HL-60 (cell line): ENCODE data around the gene ITGAV.

Experiments used
- DNase-seq, 2 experiments: peaks; one replicate each; pipeline ENCODE4 v3.0.0-alpha.2; 2010 to 2020; ENCODE audit warnings: low read depth in 1 of 2, low spot score in 1 of 2
- H3K27ac ChIP-seq: fragments of 250-450 bp; sonication (Bioruptor Pico); replicated peaks from 2 replicates; pipeline ENCODE4 v1.5.1; 2020; ENCODE audit warnings: mild to moderate bottlenecking, moderate library complexity
- H3K27me3 ChIP-seq: fragments of 250-450 bp; sonication (Bioruptor Pico); 2 replicates; pipeline ENCODE4 v1.5.1; 2021; ENCODE audit warnings: mild to moderate bottlenecking, moderate library complexity; ENCODE audit not compliant: insufficient read depth, poor library complexity, severe bottlenecking
- H3K4me3 ChIP-seq: replicated peaks from 2 replicates; pipeline ENCODE4 v1.5.1; 2011; ENCODE audit warnings: mild to moderate bottlenecking, control low read depth, low read length; ENCODE audit not compliant: insufficient read depth
- CTCF ChIP-seq: IDR thresholded peaks from one replicate; pipeline ENCODE4 v1.5.1; 2011; ENCODE audit warnings: low read length, control low read depth, inconsistent platforms; ENCODE audit not compliant: insufficient read depth
- GABPA ChIP-seq: IDR thresholded peaks from 2 replicates; pipeline ENCODE4 v1.6.1; 2012; ENCODE audit warnings: low read depth
- POLR2AphosphoS5 ChIP-seq: IDR thresholded peaks from 2 replicates; pipeline ENCODE4 v1.6.1; 2012; ENCODE audit warnings: low read depth
- REST ChIP-seq: IDR thresholded peaks from 2 replicates; pipeline ENCODE4 v1.6.1; 2012; ENCODE audit warnings: low read depth; ENCODE audit not compliant: insufficient replicate concordance
- SPI1 ChIP-seq: IDR thresholded peaks from 2 replicates; pipeline ENCODE4 v1.6.1; 2012; ENCODE audit warnings: low read depth, mild to moderate bottlenecking, borderline replicate concordance

ITGAV gene

GRCh38 chr2:186593523-186593922 is 3.7 kb downstream of the ITGAV start:
- no peak for DNase-seq
- no peak for TF ChIP-seq CTCF
- TF ChIP-seq SPI1: no peak
- TF ChIP-seq REST: no peak
- TF ChIP-seq POLR2AphosphoS5: no peak
- TF ChIP-seq GABPA: no peak
- Histone ChIP-seq H3K27ac (no peak overlapping the region), H3K27me3 (no peaks in the 10 kb centered on the region), H3K4me3 (no peak overlapping the region)

- H3K27me3 ChIP-seq: no peaks in the 10 kb centered on the region
- TF ChIP-seq SPI1 (no peak), GABPA (no peak), CTCF (no peak), REST (no peak), POLR2AphosphoS5 (no peak)
- H3K4me3 ChIP-seq: no peak overlapping the region
- H3K27ac ChIP-seq: no peak overlapping the region
- no peak for DNase-seq
Measured at GRCh38 chr2:186594001-186594722, 4.3 kb downstream of the ITGAV start.

GRCh38 chr2:186595219-186595618 is 5.4 kb downstream of the ITGAV start:
- Histone ChIP-seq H3K27ac (no peak overlapping the region), H3K27me3 (no peaks in the 10 kb centered on the region), H3K4me3 (no peak overlapping the region)
- no peak for TF ChIP-seq REST
- DNase-seq: no peak
